H1 (cell line): ENCODE measurements around the gene GPR156. TPM values are rescaled to one million over a fixed set of nuclear protein-coding genes. Genes with fewer than 3 reads are reported as not detected.

Source experiments
- CTCF ChIA-PET: fragments of 300-600 bp; sonication (Branson Sonifier 250); formaldehyde crosslinking; loops from one replicate; lab custom pipeline; 2021; ENCODE audit not compliant: partially characterized antibody; lab: Charles Lee
- POLR2A ChIA-PET: fragments of 300-600 bp; sonication (Branson Sonifier 250); formaldehyde crosslinking; loops from one replicate; lab custom pipeline; 2021; ENCODE audit warnings: inconsistent platforms; ENCODE audit not compliant: partially characterized antibody; lab: Charles Lee
- DNase-seq, 2 experiments: peaks; one replicate each; pipeline versions ENCODE4 v3.0.0 to v3.0.0-alpha.2; 2010 to 2022; ENCODE audit warnings: low spot score in 2 of 2, low read depth in 1 of 2, mixed read lengths in 1 of 2
- FAIRE-seq: peaks from 2 replicates; lab custom pipeline; 2011; peaks lifted over from hg19 to GRCh38; lab: Jason Lieb, UNC
- H2AFZ ChIP-seq: 2 replicates; pipeline ENCODE4 v1.8.1; 2012; ENCODE audit warnings: low read length, inconsistent platforms
- H2AK5ac ChIP-seq: 2 replicates; pipeline ENCODE4 v1.6.1; 2013; ENCODE audit warnings: low read depth, low read length
- H2BK120ac ChIP-seq: replicated peaks from 2 replicates; pipeline ENCODE3; 2013; ENCODE audit warnings: low read depth, low read length, inconsistent platforms
- H2BK12ac ChIP-seq: 2 replicates; pipeline ENCODE4 v1.6.1; 2013; ENCODE audit warnings: low read depth, low read length
- H2BK15ac ChIP-seq: 2 replicates; pipeline ENCODE4 v1.6.1; 2013; ENCODE audit warnings: low read length
- H2BK20ac ChIP-seq: 2 replicates; pipeline ENCODE4 v1.6.1; 2013; ENCODE audit warnings: low read length
- H2BK5ac ChIP-seq: 2 replicates; pipeline ENCODE4 v1.6.1; 2013; ENCODE audit warnings: low read depth, low read length
- H3K14ac ChIP-seq: 2 replicates; pipeline ENCODE4 v1.6.1; 2013; ENCODE audit warnings: inconsistent platforms; ENCODE audit not compliant: insufficient read length
- H3K18ac ChIP-seq: 2 replicates; pipeline ENCODE4 v1.6.1; 2013; ENCODE audit warnings: low read length; ENCODE audit errors: extremely low read depth
- H3K23ac ChIP-seq: 2 replicates; pipeline ENCODE4 v1.6.1; 2013; ENCODE audit warnings: inconsistent platforms; ENCODE audit not compliant: insufficient read length
- H3K23me2 ChIP-seq: 2 replicates; pipeline ENCODE4 v1.6.1; 2013; ENCODE audit warnings: low read depth, low read length
- H3K27ac ChIP-seq: 2 replicates; pipeline ENCODE4 v1.6.1; 2011; ENCODE audit warnings: low read depth, low read length, inconsistent platforms
- H3K27me3 ChIP-seq, 4 experiments: replicated peaks in 1 of 4; 1 replicate in 1 of 4; 2 replicates in 3 of 4; pipeline versions ENCODE4 v1.6.1 to v1.8.1; 2011 to 2013; ENCODE audit warnings: low read length in 3 of 4, mild to moderate bottlenecking in 3 of 4, inconsistent platforms in 2 of 4, mixed read lengths in 2 of 4, moderate library complexity in 1 of 4; ENCODE audit not compliant: control insufficient read depth in 3 of 4, insufficient read depth in 3 of 4; ENCODE audit errors: extremely low read depth in 1 of 4
- H3K36me3 ChIP-seq, 4 experiments: 2 replicates each; pipeline versions ENCODE4 v1.6.1 to v1.8.1; 2011 to 2013; ENCODE audit warnings: mild to moderate bottlenecking in 4 of 4, low read length in 3 of 4, moderate library complexity in 2 of 4, control low read depth in 1 of 4, inconsistent platforms in 1 of 4; ENCODE audit not compliant: insufficient read depth in 4 of 4, control insufficient read depth in 2 of 4
- H3K4ac ChIP-seq: replicated peaks from 2 replicates; pipeline ENCODE3; 2013; ENCODE audit warnings: low read length, low read depth, mixed read lengths, inconsistent platforms; ENCODE audit not compliant: insufficient read length
- H3K4me1 ChIP-seq, 4 experiments: replicated peaks in 1 of 4; 1 replicate in 1 of 4; 2 replicates in 3 of 4; pipeline versions ENCODE4 v1.6.1 to v1.8.1; 2011 to 2013; ENCODE audit warnings: low read length in 3 of 4, inconsistent platforms in 2 of 4, mixed read lengths in 1 of 4; ENCODE audit not compliant: insufficient read depth in 4 of 4, control insufficient read depth in 3 of 4
- H3K4me2 ChIP-seq, 2 experiments: 2 replicates each; pipeline versions ENCODE4 v1.6.1 to v1.8.1; 2011 to 2013; ENCODE audit warnings: low read depth in 2 of 2, low read length in 2 of 2, control low read depth in 1 of 2, inconsistent platforms in 1 of 2, mild to moderate bottlenecking in 1 of 2; ENCODE audit not compliant: insufficient read depth in 1 of 2
- H3K4me3 ChIP-seq, 4 experiments: fragments of 200-600, 300-600 bp in 1 of 4; sonication (generic), shearing (Covaris generic), sonication (Bioruptor Twin) in 1 of 4; 2 replicates each; pipeline versions ENCODE4 v1.5.1 to v1.8.1; 2011 to 2016; ENCODE audit warnings: low read length in 4 of 4, low read depth in 3 of 4, control low read depth in 2 of 4, inconsistent platforms in 2 of 4, mild to moderate bottlenecking in 2 of 4, mixed read lengths in 1 of 4, moderate library complexity in 1 of 4; ENCODE audit not compliant: insufficient read depth in 2 of 4; ENCODE audit errors: extremely low read depth in 1 of 4
- H3K56ac ChIP-seq: replicated peaks from 2 replicates; pipeline ENCODE3; 2013; ENCODE audit warnings: low read depth, mild to moderate bottlenecking, mixed read lengths, low read length, inconsistent platforms; ENCODE audit not compliant: insufficient read length
- H3K79me1 ChIP-seq: 2 replicates; pipeline ENCODE4 v1.6.1; 2013; ENCODE audit warnings: low read depth, low read length, control low read depth
- H3K79me2 ChIP-seq, 2 experiments: 2 replicates each; pipeline versions ENCODE4 v1.6.1 to v1.8.1; 2012 to 2013; ENCODE audit warnings: low read length in 2 of 2, mild to moderate bottlenecking in 2 of 2, inconsistent platforms in 1 of 2; ENCODE audit not compliant: insufficient read depth in 2 of 2, control insufficient read depth in 1 of 2
- H3K9ac ChIP-seq, 4 experiments: replicated peaks in 1 of 4; 1 replicate in 1 of 4; 2 replicates in 3 of 4; pipeline versions ENCODE4 v1.6.1 to v1.8.1; 2011 to 2013; ENCODE audit warnings: low read depth in 3 of 4, low read length in 3 of 4, control low read depth in 2 of 4, mild to moderate bottlenecking in 2 of 4, moderate library complexity in 2 of 4, inconsistent platforms in 1 of 4; ENCODE audit errors: extremely low read depth in 1 of 4
- H3K9me3 ChIP-seq, 2 experiments: 2 replicates each; pipeline versions ENCODE4 v1.6.1 to v1.8.1; 2012 to 2013; ENCODE audit warnings: mild to moderate bottlenecking in 2 of 2, moderate library complexity in 2 of 2, control low read depth in 1 of 2, inconsistent platforms in 1 of 2, low read depth in 1 of 2, low read length in 1 of 2, mixed read lengths in 1 of 2; ENCODE audit not compliant: insufficient read depth in 2 of 2
- H4K20me1 ChIP-seq, 2 experiments: replicated peaks in 1 of 2; 2 replicates each; pipeline versions ENCODE3 to v1.8.1; 2011 to 2013; ENCODE audit warnings: inconsistent platforms in 2 of 2, low read length in 2 of 2, mild to moderate bottlenecking in 1 of 2; ENCODE audit not compliant: insufficient read depth in 2 of 2, control insufficient read depth in 1 of 2
- H4K5ac ChIP-seq: 2 replicates; pipeline ENCODE4 v1.6.1; 2013; ENCODE audit warnings: low read length, low read depth, mixed read lengths, inconsistent platforms; ENCODE audit not compliant: insufficient read length
- H4K8ac ChIP-seq: 2 replicates; pipeline ENCODE4 v1.8.0; 2013; ENCODE audit warnings: mild to moderate bottlenecking, moderate library complexity, low read length, inconsistent platforms; ENCODE audit not compliant: insufficient read depth; ENCODE audit errors: extremely low read depth
- H4K91ac ChIP-seq: replicated peaks from 2 replicates; pipeline ENCODE3; 2013; ENCODE audit warnings: low read length, mixed read lengths, inconsistent platforms; ENCODE audit not compliant: insufficient read length
- CBX5 ChIP-seq: fragments of 300-800, 300-1000 bp; sonication (generic); IDR thresholded peaks from 2 replicates; pipeline ENCODE4 v1.7.1; 2016; ENCODE audit warnings: antibody characterized with exemption, low read length, low read depth
- CHD2 ChIP-seq: IDR thresholded peaks from 2 replicates; pipeline ENCODE4 v1.6.1; 2012; ENCODE audit warnings: low read length, improper control_type of control experiment
- CTBP2 ChIP-seq: IDR thresholded peaks from 2 replicates; pipeline ENCODE4 v1.7.0; 2011; ENCODE audit warnings: borderline replicate concordance, mild to moderate bottlenecking, moderate library complexity, mixed read lengths, low read length; ENCODE audit not compliant: insufficient read depth, insufficient read length
- HDAC2 ChIP-seq, 2 experiments: fragments of 300-600 bp in 1 of 2; sonication (generic) in 1 of 2; IDR thresholded peaks; 2 replicates each; pipeline ENCODE4 v1.6.1; 2011 to 2012; ENCODE audit warnings: low read depth in 2 of 2, low read length in 2 of 2, mild to moderate bottlenecking in 2 of 2, moderate library complexity in 2 of 2, borderline replicate concordance in 1 of 2, inconsistent platforms in 1 of 2
- KDM4A ChIP-seq: IDR thresholded peaks from one replicate; pipeline ENCODE4 v1.7.1; 2012; ENCODE audit warnings: low read depth, mild to moderate bottlenecking, moderate library complexity, low read length, inconsistent platforms; ENCODE audit not compliant: severe bottlenecking
- KDM5A ChIP-seq: fragments of 200-600 bp; IDR thresholded peaks from 2 replicates; pipeline ENCODE4 v1.7.1; 2012; ENCODE audit warnings: mild to moderate bottlenecking, low read length, inconsistent platforms, mixed read lengths
- NANOG ChIP-seq: IDR thresholded peaks from 2 replicates; pipeline ENCODE4 v1.6.1; 2011; ENCODE audit warnings: low read length, low read depth, mild to moderate bottlenecking, inconsistent platforms; ENCODE audit not compliant: insufficient read depth, poor library complexity, severe bottlenecking
- NRF1 ChIP-seq: IDR thresholded peaks from 2 replicates; pipeline ENCODE4 v1.6.1; 2011; ENCODE audit warnings: mild to moderate bottlenecking, low read depth, low read length, improper control_type of control experiment
- POLR2AphosphoS5 ChIP-seq: IDR thresholded peaks from 2 replicates; pipeline ENCODE4 v1.6.1; 2011; ENCODE audit warnings: low read depth, low read length
- SIRT6 ChIP-seq: IDR thresholded peaks from one replicate; pipeline ENCODE4 v1.7.1; 2012; ENCODE audit warnings: low read length, inconsistent platforms
- TAF1 ChIP-seq: IDR thresholded peaks from 2 replicates; pipeline ENCODE4 v1.6.1; 2011; ENCODE audit warnings: mild to moderate bottlenecking, low read depth, low read length
- TBP ChIP-seq: IDR thresholded peaks from 2 replicates; pipeline ENCODE4 v1.6.1; 2011; ENCODE audit warnings: low read depth, low read length, improper control_type of control experiment
- WGBS, 2 experiments: shearing (Covaris generic) in 1 of 2; methylation state at CpG; one replicate each; pipeline versions ENCODE4 v1.1.6 to v1.1.7; 2013 to 2015; ENCODE audit warnings: low lambda C conversion rate in 2 of 2, mixed read lengths in 2 of 2, inconsistent platforms in 1 of 2, low coverage in 1 of 2, missing lambda C conversion rate in 1 of 2; ENCODE audit not compliant: insufficient replicate concordance in 2 of 2, insufficient coverage in 1 of 2, insufficient read length in 1 of 2; ENCODE audit errors: extremely low coverage in 1 of 2, missing lambda C conversion rate in 1 of 2; 5-methylcytosine and 5-hydroxymethylcytosine counted together
- polyA plus RNA-seq, 7 experiments: library from polyadenylated mRNA; depleted of rRNA in 3 of 7; stranded (reverse) in 5 of 7; unstranded in 2 of 7; fragments of >200 nt in 5 of 7; fragments of 200-250 nt in 2 of 7; gene quantifications; 1 replicate in 5 of 7; 2 replicates in 1 of 7; 4 replicates in 1 of 7; pipeline versions ENCODE4 v1.2.1 to v1.2.3, GENCODE V29; 2011 to 2013; ENCODE audit warnings: missing spikeins in 2 of 7, mixed read lengths in 2 of 7
- total RNA-seq: library from RNA; stranded (reverse); fragmentation: NEBNext Ultra II Directional; extraction: Animal tissue kit (Norgen Biotek cat#: 25700); gene quantifications from 2 replicates; pipeline ENCODE4 v1.2.1, GENCODE V29; 2021

The GPR156 gene
- total and polyA plus RNA-seq, 2 of the 8 experiments (the other 6 are each of a cell fraction or from before 2014, with no cell fraction given): 1.6 to 1.8 TPM

GRCh38 chr3:120143676-120144075 lies 141.3 kb downstream of the GPR156 start:
- Histone ChIP-seq H3K79me1 (no peaks in the 10 kb centered on the region), H2BK5ac (no peak overlapping the region), H3K4me3 (no peak overlapping the region), H4K5ac (no peak overlapping the region), H3K18ac (no peak overlapping the region), H3K4me2 (no peak overlapping the region), H3K27me3 (no peaks in the 10 kb centered on the region), H3K79me2 (no peaks in the 10 kb centered on the region), H3K56ac (no peak overlapping the region), H3K4me1 (peaks cover 0 to 4% (median 2%) of the 10 kb centered on the region in 4 experiments; a peak in 3 of 7 replicates), H2BK20ac (no peak overlapping the region), H2AFZ (no peak overlapping the region), H4K20me1 (no peaks in the 10 kb centered on the region), H3K36me3 (peaks cover 0 to 6% (median 0%) of the 10 kb centered on the region in 4 experiments; a peak in 1 of 8 replicates), H2AK5ac (no peak overlapping the region), H4K91ac (no peak overlapping the region), H2BK15ac (no peak overlapping the region), H2BK12ac (no peak overlapping the region), H2BK120ac (no peak overlapping the region), H3K27ac (no peak overlapping the region), H3K9me3 (peaks cover 0 to 7% of the 10 kb centered on the region in 2 experiments; a peak in 1 of 4 replicates), H3K4ac (no peak overlapping the region), H3K23ac (no peak overlapping the region), H3K14ac (no peak overlapping the region), H4K8ac (no peak overlapping the region), H3K23me2 (no peaks in the 10 kb centered on the region), H3K9ac (no peak overlapping the region)
- POLR2A ChIA-PET: no interaction called here
- FAIRE-seq: no peak
- CTCF ChIA-PET: interaction anchor here (1.0 to 1.6 kb wide), 4 partner anchors 9 to 104 kb away, joined by 3 to 6 read pairs (median 5); no protein-coding TSS in a partner anchor
- TF ChIP-seq CBX5 (no peak), SIRT6 (no peak), TAF1 (no peak), KDM4A (no peak), NRF1 (no peak), KDM5A (no peak), HDAC2 (IDR thresholded peaks at IDR 0.05; ENCODE audit: borderline replicate concordance in 1 of 2, low read depth in 2 of 2, low read length in 2 of 2) (no peak), CTBP2 (no peak), NANOG (no peak), CHD2 (no peak), TBP (no peak), POLR2AphosphoS5 (no peak)
- 91% methylated on average over 2 of the region's 2 CpGs; no CpG with 5 or more reads in 1 of the 2 experiments for WGBS, 2 experiments
- no peak for DNase-seq
